SK-N-SH (cell line): ENCODE results near the gene GNG12. TPM values are rescaled to one million over a fixed set of nuclear protein-coding genes. Genes with fewer than 3 reads are reported as not detected.

Source experiments
- CTCF ChIA-PET: fragments of 300-600, 350-600 bp; formaldehyde crosslinking; extraction: SDS; loops from one replicate; lab custom pipeline; 2021; lab: Yijun Ruan, JAX
- POLR2A ChIA-PET: fragments of 350-600 bp; sonication (Branson Sonifier 250); formaldehyde crosslinking; extraction: SDS; loops from one replicate; lab custom pipeline; 2020; ENCODE audit warnings: antibody characterized with exemption, inconsistent platforms; lab: Yijun Ruan, JAX
- DNase-seq: peaks from one replicate; pipeline ENCODE4 v3.0.0; 2012
- H2AFZ ChIP-seq: fragments of 200-600 bp; sonication (generic); 2 replicates; pipeline ENCODE4 v1.8.1; 2016; ENCODE audit warnings: antibody characterized with exemption, mild to moderate bottlenecking, low read depth
- H3F3A ChIP-seq: fragments of 200-600 bp; sonication (generic); replicated peaks from 2 replicates; pipeline ENCODE3; 2016; ENCODE audit warnings: antibody characterized with exemption, mild to moderate bottlenecking; ENCODE audit not compliant: insufficient read depth
- H3K27ac ChIP-seq, 2 experiments: fragments of 200-500 bp in 1 of 2; fragments of 200-600 bp in 1 of 2; sonication (Bioruptor generic) in 1 of 2; sonication (generic), shearing (Covaris generic) in 1 of 2; 2 replicates each; pipeline versions ENCODE4 v1.5.1 to v1.6.1; 2014 to 2016; ENCODE audit warnings: low read depth in 2 of 2, inconsistent platforms in 1 of 2, low read length in 1 of 2, mild to moderate bottlenecking in 1 of 2, mixed read lengths in 1 of 2
- H3K27me3 ChIP-seq: fragments of 200-600 bp; sonication (generic), shearing (Covaris generic); 2 replicates; pipeline ENCODE4 v1.6.1; 2016; ENCODE audit warnings: mixed run types; ENCODE audit not compliant: insufficient read depth
- H3K36me3 ChIP-seq, 2 experiments: fragments of 200-500 bp in 1 of 2; fragments of 200-600 bp in 1 of 2; sonication (Bioruptor generic) in 1 of 2; sonication (generic) in 1 of 2; replicated peaks in 1 of 2; 2 replicates each; pipeline versions ENCODE3 to v1.5.1; 2014 to 2016; ENCODE audit warnings: low read length in 1 of 2, mild to moderate bottlenecking in 1 of 2; ENCODE audit not compliant: insufficient read depth in 2 of 2, control insufficient read depth in 1 of 2
- H3K4me1 ChIP-seq, 2 experiments: fragments of 200-500 bp in 1 of 2; fragments of 200-600 bp in 1 of 2; sonication (Bioruptor generic) in 1 of 2; sonication (generic), shearing (Covaris generic) in 1 of 2; 2 replicates each; pipeline versions ENCODE4 v1.5.1 to v1.6.1; 2014 to 2016; ENCODE audit warnings: low read depth in 1 of 2, low read length in 1 of 2, mixed run types in 1 of 2; ENCODE audit not compliant: insufficient read depth in 2 of 2, control insufficient read depth in 1 of 2
- H3K4me2 ChIP-seq: fragments of 200-600 bp; sonication (generic), shearing (Covaris generic); 2 replicates; pipeline ENCODE4 v1.6.1; 2017; ENCODE audit warnings: mixed run types
- H3K4me3 ChIP-seq, 2 experiments: fragments of 200-500 bp in 1 of 2; fragments of 200-600 bp in 1 of 2; sonication (Bioruptor generic) in 1 of 2; sonication (generic), shearing (Covaris generic) in 1 of 2; 2 replicates each; pipeline versions ENCODE4 v1.5.1 to v1.8.1; 2014 to 2016; ENCODE audit warnings: low read depth in 2 of 2, inconsistent platforms in 1 of 2, low read length in 1 of 2, mild to moderate bottlenecking in 1 of 2, mixed read lengths in 1 of 2, moderate library complexity in 1 of 2
- H3K79me2 ChIP-seq: fragments of 200-600 bp; sonication (generic); 2 replicates; pipeline ENCODE4 v1.8.1; 2017; ENCODE audit warnings: mild to moderate bottlenecking; ENCODE audit not compliant: insufficient read depth
- H3K9ac ChIP-seq: fragments of 200-600 bp; sonication (generic); 2 replicates; pipeline ENCODE4 v1.6.1; 2017; ENCODE audit warnings: mixed run types
- H3K9me2 ChIP-seq: fragments of 200-600 bp; sonication (generic); 2 replicates; pipeline ENCODE4 v1.6.1; 2017; ENCODE audit warnings: mixed run types
- H3K9me3 ChIP-seq: fragments of 200-600 bp; sonication (generic); 2 replicates; pipeline ENCODE4 v1.6.1; 2017; ENCODE audit warnings: mixed run types, mild to moderate bottlenecking, moderate library complexity
- H4K20me1 ChIP-seq: fragments of 200-600 bp; sonication (generic); 2 replicates; pipeline ENCODE4 v1.6.1; 2017; ENCODE audit warnings: mild to moderate bottlenecking, mixed run types; ENCODE audit not compliant: insufficient read depth
- CHD2 ChIP-seq: fragments of 150-350 bp; IDR thresholded peaks from 2 replicates; pipeline ENCODE4 v1.6.1; 2018; ENCODE audit warnings: low read length; ENCODE audit not compliant: partially characterized antibody
- EP300 ChIP-seq, 2 experiments: IDR thresholded peaks; 2 replicates each; pipeline versions ENCODE4 v1.4.0 to v1.6.1; 2012; ENCODE audit warnings: borderline replicate concordance in 1 of 2, low read depth in 1 of 2, low read length in 1 of 2
- FOSL2 ChIP-seq: IDR thresholded peaks from 2 replicates; pipeline ENCODE4 v1.4.0; 2012; ENCODE audit warnings: low read depth, mild to moderate bottlenecking, moderate library complexity, borderline replicate concordance
- FOXJ3 ChIP-seq: sonication (generic); formaldehyde crosslinking; IDR thresholded peaks from 2 replicates; pipeline ENCODE4 v1.5.1; 2020; ENCODE audit warnings: mild to moderate bottlenecking, missing genetic modification reagents
- GATA2 ChIP-seq: sonication (generic); formaldehyde crosslinking; IDR thresholded peaks from 2 replicates; pipeline ENCODE4 v1.5.0; 2020; ENCODE audit warnings: mild to moderate bottlenecking, missing genetic modification reagents
- JUND ChIP-seq: IDR thresholded peaks from 2 replicates; pipeline ENCODE4 v1.4.0; 2012
- MAX ChIP-seq: IDR thresholded peaks from 2 replicates; pipeline ENCODE4 v1.4.0; 2012; ENCODE audit warnings: low read depth
- MEF2A ChIP-seq: IDR thresholded peaks from 2 replicates; pipeline ENCODE4 v1.4.0; 2012; ENCODE audit warnings: low read depth, borderline replicate concordance
- MXI1 ChIP-seq: IDR thresholded peaks from 2 replicates; pipeline ENCODE4 v1.6.1; 2012; ENCODE audit warnings: mild to moderate bottlenecking, low read depth, low read length, improper control_type of control experiment
- NFIC ChIP-seq: IDR thresholded peaks from 2 replicates; pipeline ENCODE4 v1.4.0; 2012; ENCODE audit warnings: borderline replicate concordance
- NRF1 ChIP-seq: IDR thresholded peaks from 2 replicates; pipeline ENCODE4 v1.6.1; 2012; ENCODE audit warnings: low read depth, mild to moderate bottlenecking, low read length
- POLR2AphosphoS5 ChIP-seq: IDR thresholded peaks from 2 replicates; pipeline ENCODE4 v1.6.1; 2012; ENCODE audit warnings: low read depth, low read length
- RAD21 ChIP-seq: IDR thresholded peaks from 2 replicates; pipeline ENCODE4 v1.6.1; 2012; ENCODE audit warnings: mild to moderate bottlenecking, low read length
- REST ChIP-seq: IDR thresholded peaks from 2 replicates; pipeline ENCODE4 v1.6.1; 2012; ENCODE audit warnings: mild to moderate bottlenecking, low read depth, low read length, moderate library complexity
- RXRA ChIP-seq: IDR thresholded peaks from 2 replicates; pipeline ENCODE4 v1.4.0; 2012; ENCODE audit warnings: low read depth, mild to moderate bottlenecking, borderline replicate concordance
- SMC3 ChIP-seq: IDR thresholded peaks from 2 replicates; pipeline ENCODE4 v1.6.1; 2012; ENCODE audit warnings: low read depth, low read length, improper control_type of control experiment
- TAF1 ChIP-seq: IDR thresholded peaks from 2 replicates; pipeline ENCODE4 v1.6.1; 2012; ENCODE audit warnings: low read depth, mild to moderate bottlenecking, low read length, moderate library complexity, borderline replicate concordance
- USF2 ChIP-seq: fragments of 150-350 bp; IDR thresholded peaks from 2 replicates; pipeline ENCODE4 v1.6.1; 2017; ENCODE audit warnings: antibody characterized with exemption, low read length, low read depth, borderline replicate concordance
- YY1 ChIP-seq: IDR thresholded peaks from 2 replicates; pipeline ENCODE4 v1.4.0; 2012; ENCODE audit warnings: low read depth, mild to moderate bottlenecking
- WGBS: methylation state at CpG from one replicate; pipeline ENCODE4 v1.1.6; 2017; ENCODE audit warnings: low lambda C conversion rate; 5-methylcytosine and 5-hydroxymethylcytosine counted together
- polyA plus RNA-seq, 3 experiments: library from polyadenylated mRNA; depleted of rRNA; stranded (reverse); fragments of >200 nt; gene quantifications; 2 replicates each; pipeline ENCODE4 v1.2.3, GENCODE V29; 2012

The GNG12 gene
- polyA plus RNA-seq, 1 of the 3 experiments (the other 2 are of a cell fraction): 41.2 TPM

- TF ChIP-seq NRF1: no peak
- TF ChIP-seq YY1: no peak
- TF ChIP-seq MEF2A: no peak
- TF ChIP-seq NFIC: peak; percentile 11; the same call in 1 of the 2 replicates
- no peak; the same call in 1 of the 2 replicates for TF ChIP-seq FOSL2
- TF ChIP-seq GATA2 (CRISPR knock-in tag): no peak
- no peak for TF ChIP-seq JUND
- no peak for TF ChIP-seq TAF1
- no peak for TF ChIP-seq RXRA
- TF ChIP-seq EP300 (IDR thresholded peaks at IDR 0.05; ENCODE audit: borderline replicate concordance in 1 of 2, low read depth in 1 of 2, low read length in 1 of 2): no peak
- TF ChIP-seq SMC3: peak; percentile 100
- TF ChIP-seq CHD2: no peak
Measured at GRCh38 chr1:67853704-67854103, 20.4 kb upstream of the GNG12 start (continued).

GRCh38 chr1:67851800-67852199 is 18.5 kb upstream of the GNG12 start:
- Histone ChIP-seq H3K4me2 (no peak overlapping the region), H3K27ac (no peak overlapping the region), H3K4me1 (peaks cover 4 to 15% of the 10 kb centered on the region in 2 experiments), H2AFZ (no peak overlapping the region), H3K9me2 (no peaks in the 10 kb centered on the region), H3K4me3 (no peak overlapping the region), H3K9me3 (no peaks in the 10 kb centered on the region), H3K36me3 (no peaks in the 10 kb centered on the region), H3K9ac (no peak overlapping the region), H3K79me2 (no peaks in the 10 kb centered on the region), H3K27me3 (no peaks in the 10 kb centered on the region), H3F3A (peaks cover 8% of the 10 kb centered on the region), H4K20me1 (no peaks in the 10 kb centered on the region)
- POLR2A ChIA-PET: no interaction called here
- DNase-seq: no peak
- WGBS: 95% methylated on average over 6 of the region's 6 CpGs
- TF ChIP-seq MAX: no peak
- TF ChIP-seq MXI1: no peak
- no peak for TF ChIP-seq RAD21
- no peak for TF ChIP-seq POLR2AphosphoS5
- no peak for TF ChIP-seq FOXJ3 (CRISPR knock-in tag)
- TF ChIP-seq USF2: no peak
- TF ChIP-seq REST: no peak
- CTCF ChIA-PET: interaction anchor here (1.0 to 9.2 kb wide), 8 partner anchors 13 to 264 kb away, joined by 3 to 60 read pairs (median 22); partner anchors contain the start of gene DIRAS3
